Esophagus squamous epithelium (tissue), 4 donors: Measurements from ENCODE around the gene ARHGAP40.

Experiments
- POLR2A ChIP-seq, 4 donors: fragments of 450-650 bp; IDR thresholded peaks; one replicate each; pipeline ENCODE4 v1.6.1; 2017; ENCODE audit warnings: antibody characterized with exemption in 4 of 4, mild to moderate bottlenecking in 4 of 4, moderate library complexity in 3 of 4
- TF ChIP-seq, protein P1 (sequence below), 6 experiments: fragments of 450-650 bp in 4 of 6; fragments of 200-600 bp in 2 of 6; sonication (generic) in 2 of 6; IDR thresholded peaks; one replicate each; pipeline ENCODE4 v1.5.1; 2016 to 2019; ENCODE audit warnings: antibody characterized with exemption in 6 of 6, mild to moderate bottlenecking in 4 of 6, moderate library complexity in 4 of 6

DNA sequence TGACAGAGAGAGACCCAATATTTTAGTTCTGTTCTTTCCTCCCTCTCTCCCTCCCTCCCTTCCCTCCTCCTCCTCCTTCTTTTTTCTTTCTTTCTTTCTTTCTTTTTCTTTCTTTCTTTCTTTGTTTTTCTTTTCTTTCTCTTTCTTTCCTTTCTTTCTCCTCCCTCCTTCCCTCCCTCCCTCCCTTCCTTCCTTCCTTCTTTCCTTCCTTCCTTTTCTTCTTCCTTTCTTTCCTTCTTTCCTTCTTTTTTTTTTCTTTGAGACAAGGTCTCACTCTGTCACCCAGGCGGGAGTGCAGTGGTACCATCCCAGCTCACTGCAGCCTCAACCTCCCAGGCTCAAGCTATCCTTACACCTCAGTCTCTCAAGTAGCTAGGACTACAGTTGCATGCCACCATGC lies 28.4 kb downstream of the ARHGAP40 start:
- no peak for TF ChIP-seq POLR2A (IDR thresholded peaks at IDR 0.05)
- TF ChIP-seq, protein P1, sequence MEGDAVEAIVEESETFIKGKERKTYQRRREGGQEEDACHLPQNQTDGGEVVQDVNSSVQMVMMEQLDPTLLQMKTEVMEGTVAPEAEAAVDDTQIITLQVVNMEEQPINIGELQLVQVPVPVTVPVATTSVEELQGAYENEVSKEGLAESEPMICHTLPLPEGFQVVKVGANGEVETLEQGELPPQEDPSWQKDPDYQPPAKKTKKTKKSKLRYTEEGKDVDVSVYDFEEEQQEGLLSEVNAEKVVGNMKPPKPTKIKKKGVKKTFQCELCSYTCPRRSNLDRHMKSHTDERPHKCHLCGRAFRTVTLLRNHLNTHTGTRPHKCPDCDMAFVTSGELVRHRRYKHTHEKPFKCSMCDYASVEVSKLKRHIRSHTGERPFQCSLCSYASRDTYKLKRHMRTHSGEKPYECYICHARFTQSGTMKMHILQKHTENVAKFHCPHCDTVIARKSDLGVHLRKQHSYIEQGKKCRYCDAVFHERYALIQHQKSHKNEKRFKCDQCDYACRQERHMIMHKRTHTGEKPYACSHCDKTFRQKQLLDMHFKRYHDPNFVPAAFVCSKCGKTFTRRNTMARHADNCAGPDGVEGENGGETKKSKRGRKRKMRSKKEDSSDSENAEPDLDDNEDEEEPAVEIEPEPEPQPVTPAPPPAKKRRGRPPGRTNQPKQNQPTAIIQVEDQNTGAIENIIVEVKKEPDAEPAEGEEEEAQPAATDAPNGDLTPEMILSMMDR (IDR thresholded peaks at IDR 0.05), result no peak
